ENCODE results near the gene RNF19B.

DNA sequence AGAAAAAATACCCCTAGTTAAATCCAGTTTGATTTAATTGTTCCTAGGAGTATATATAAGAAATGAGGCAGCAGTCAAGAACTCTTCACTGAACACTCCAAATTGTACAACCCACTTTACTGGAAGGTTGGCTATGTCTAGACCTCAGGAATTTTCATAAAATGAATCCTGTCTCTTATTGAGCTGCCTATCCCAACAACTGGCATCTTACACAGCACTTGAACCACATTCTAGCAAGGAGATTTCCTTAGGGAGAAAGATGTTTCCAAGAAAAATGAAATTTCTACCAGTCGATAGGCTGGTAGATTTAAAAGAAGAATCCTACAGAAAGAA is 16.3 kb downstream of the RNF19B start:
- no peak for TF ChIP-seq JUND (IDR thresholded peaks at IDR 0.05; ENCODE audit: low read depth, low read length)
- TF ChIP-seq, protein P1, sequence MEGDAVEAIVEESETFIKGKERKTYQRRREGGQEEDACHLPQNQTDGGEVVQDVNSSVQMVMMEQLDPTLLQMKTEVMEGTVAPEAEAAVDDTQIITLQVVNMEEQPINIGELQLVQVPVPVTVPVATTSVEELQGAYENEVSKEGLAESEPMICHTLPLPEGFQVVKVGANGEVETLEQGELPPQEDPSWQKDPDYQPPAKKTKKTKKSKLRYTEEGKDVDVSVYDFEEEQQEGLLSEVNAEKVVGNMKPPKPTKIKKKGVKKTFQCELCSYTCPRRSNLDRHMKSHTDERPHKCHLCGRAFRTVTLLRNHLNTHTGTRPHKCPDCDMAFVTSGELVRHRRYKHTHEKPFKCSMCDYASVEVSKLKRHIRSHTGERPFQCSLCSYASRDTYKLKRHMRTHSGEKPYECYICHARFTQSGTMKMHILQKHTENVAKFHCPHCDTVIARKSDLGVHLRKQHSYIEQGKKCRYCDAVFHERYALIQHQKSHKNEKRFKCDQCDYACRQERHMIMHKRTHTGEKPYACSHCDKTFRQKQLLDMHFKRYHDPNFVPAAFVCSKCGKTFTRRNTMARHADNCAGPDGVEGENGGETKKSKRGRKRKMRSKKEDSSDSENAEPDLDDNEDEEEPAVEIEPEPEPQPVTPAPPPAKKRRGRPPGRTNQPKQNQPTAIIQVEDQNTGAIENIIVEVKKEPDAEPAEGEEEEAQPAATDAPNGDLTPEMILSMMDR (IDR thresholded peaks at IDR 0.05 in 2 of 3, conservative IDR thresholded peaks at IDR 0.05 in 1 of 3; ENCODE audit: control insufficient read depth in 2 of 3, extremely low read depth in 1 of 3, insufficient read depth in 1 of 3, low read depth in 3 of 3, low read length in 3 of 3) = no peak
- no peak for TF ChIP-seq POLR2AphosphoS2 (IDR thresholded peaks at IDR 0.05; ENCODE audit: low read depth, low read length)
- TF ChIP-seq HDGF (IDR thresholded peaks at IDR 0.05) = no peak
